PC-9 (cell line): Measurements from ENCODE around the gene C1orf21.

Experiments used
- EZH2 ChIP-seq: fragments of 200-600 bp; sonication (generic); IDR thresholded peaks from 2 replicates; pipeline ENCODE4 v1.8.0; 2017; ENCODE audit warnings: antibody characterized with exemption, low read depth
- TF ChIP-seq, protein P1 (sequence below): fragments of 200-600 bp; sonication (generic); conservative IDR thresholded peaks from 2 replicates; pipeline ENCODE4 v1.6.1; 2017; ENCODE audit warnings: mixed run types, antibody characterized with exemption, mild to moderate bottlenecking, moderate library complexity

DNA sequence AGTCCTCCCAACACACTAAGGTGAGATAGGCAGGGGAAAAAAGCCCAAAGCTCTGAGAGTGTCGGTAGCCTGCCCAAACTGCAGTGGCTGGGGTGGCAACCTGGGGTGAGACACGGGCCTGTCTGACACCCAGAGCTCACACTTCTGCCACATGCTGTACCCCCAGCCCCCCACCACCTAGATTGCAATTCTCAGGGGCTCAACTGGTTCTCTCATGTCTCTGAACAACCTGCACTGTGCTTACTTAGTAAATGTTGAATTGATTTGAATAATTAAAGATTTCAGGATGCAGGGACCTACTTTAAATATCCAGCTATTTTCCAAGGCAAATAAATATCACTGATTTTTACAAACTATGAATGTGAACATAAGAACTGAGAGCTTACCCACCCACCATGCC, 252.4 kb downstream of the C1orf21 start:
- TF ChIP-seq, protein P1, sequence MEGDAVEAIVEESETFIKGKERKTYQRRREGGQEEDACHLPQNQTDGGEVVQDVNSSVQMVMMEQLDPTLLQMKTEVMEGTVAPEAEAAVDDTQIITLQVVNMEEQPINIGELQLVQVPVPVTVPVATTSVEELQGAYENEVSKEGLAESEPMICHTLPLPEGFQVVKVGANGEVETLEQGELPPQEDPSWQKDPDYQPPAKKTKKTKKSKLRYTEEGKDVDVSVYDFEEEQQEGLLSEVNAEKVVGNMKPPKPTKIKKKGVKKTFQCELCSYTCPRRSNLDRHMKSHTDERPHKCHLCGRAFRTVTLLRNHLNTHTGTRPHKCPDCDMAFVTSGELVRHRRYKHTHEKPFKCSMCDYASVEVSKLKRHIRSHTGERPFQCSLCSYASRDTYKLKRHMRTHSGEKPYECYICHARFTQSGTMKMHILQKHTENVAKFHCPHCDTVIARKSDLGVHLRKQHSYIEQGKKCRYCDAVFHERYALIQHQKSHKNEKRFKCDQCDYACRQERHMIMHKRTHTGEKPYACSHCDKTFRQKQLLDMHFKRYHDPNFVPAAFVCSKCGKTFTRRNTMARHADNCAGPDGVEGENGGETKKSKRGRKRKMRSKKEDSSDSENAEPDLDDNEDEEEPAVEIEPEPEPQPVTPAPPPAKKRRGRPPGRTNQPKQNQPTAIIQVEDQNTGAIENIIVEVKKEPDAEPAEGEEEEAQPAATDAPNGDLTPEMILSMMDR, result no peak
- no peak for TF ChIP-seq EZH2
